HepG2 (cell line): ENCODE measurements around the gene BACE1-AS. TPM values are rescaled to one million over a fixed set of nuclear protein-coding genes. Genes with fewer than 3 reads are reported as not detected.

Experiments used
- NONO ChIP-seq, 2 experiments: fragments of 450-650 bp in 1 of 2; sonication (generic) in 1 of 2; formaldehyde crosslinking in 1 of 2; IDR thresholded peaks in 1 of 2; conservative IDR thresholded peaks in 1 of 2; 2 replicates each; pipeline versions ENCODE4 v1.6.1 to v1.8.0; 2017 to 2022; ENCODE audit warnings: mild to moderate bottlenecking in 1 of 2, missing genetic modification reagents in 1 of 2, moderate library complexity in 1 of 2
- POLR2AphosphoS5 ChIP-seq: IDR thresholded peaks from 2 replicates; pipeline ENCODE4 v1.6.1; 2012; ENCODE audit warnings: low read depth, low read length
- STAG1 ChIP-seq: sonication (generic); formaldehyde crosslinking; IDR thresholded peaks from 2 replicates; pipeline ENCODE4 v1.4.0; 2020; ENCODE audit warnings: missing genetic modification reagents
- TARDBP ChIP-seq: sonication (generic); formaldehyde crosslinking; IDR thresholded peaks from 2 replicates; pipeline ENCODE4 v1.8.0; 2022; ENCODE audit warnings: mild to moderate bottlenecking, missing genetic modification reagents
- ZBTB38 ChIP-seq: sonication (generic); formaldehyde crosslinking; IDR thresholded peaks from 2 replicates; pipeline ENCODE4 v1.5.1; 2020; ENCODE audit warnings: mild to moderate bottlenecking, missing genetic modification reagents
- ZBTB7B ChIP-seq: sonication (generic); formaldehyde crosslinking; IDR thresholded peaks from 2 replicates; pipeline ENCODE4 v1.4.0; 2020; ENCODE audit warnings: missing genetic modification reagents
- ZFX ChIP-seq: sonication (generic); formaldehyde crosslinking; IDR thresholded peaks from 2 replicates; pipeline ENCODE4 v1.4.0; 2020; ENCODE audit warnings: mild to moderate bottlenecking, low read depth, missing genetic modification reagents, moderate library complexity
- polyA plus RNA-seq, 8 experiments: library from polyadenylated mRNA; depleted of rRNA in 3 of 8; stranded (reverse) in 7 of 8; unstranded in 1 of 8; fragments of >200 nt; fragmentation: Illumina TruSeq in 4 of 8; extraction: Trizol in 4 of 8; gene quantifications; 2 replicates each; pipeline versions ENCODE4 v1.2.1 to v1.2.3, GENCODE V29; 2011 to 2016; ENCODE audit warnings: low read depth in 4 of 8, missing spikeins in 1 of 8, mixed read lengths in 1 of 8; ENCODE audit not compliant: insufficient read depth in 1 of 8
- total RNA-seq, 5 experiments: library from RNA; depleted of rRNA; stranded (reverse); fragments of >200 nt; fragmentation: Illumina TruSeq; extraction: Trizol; gene quantifications; 2 replicates each; pipeline ENCODE4 v1.2.3, GENCODE V29; 2016; ENCODE audit warnings: low read depth in 1 of 5
- TF ChIP-seq, protein P1 (sequence below): sonication (generic); formaldehyde crosslinking; IDR thresholded peaks from 2 replicates; pipeline ENCODE4 v1.4.0; 2020; ENCODE audit warnings: missing genetic modification reagents
- TF ChIP-seq, protein P2 (sequence below): sonication (generic); formaldehyde crosslinking; IDR thresholded peaks from 2 replicates; pipeline ENCODE4 v1.5.0; 2020; ENCODE audit warnings: mild to moderate bottlenecking, missing genetic modification reagents, borderline replicate concordance

Gene BACE1-AS
- total and polyA plus RNA-seq, 2 of the 13 experiments (the other 11 are each of a cell fraction or from before 2014, with no cell fraction given), result 2.0 to 3.9 TPM

DNA sequence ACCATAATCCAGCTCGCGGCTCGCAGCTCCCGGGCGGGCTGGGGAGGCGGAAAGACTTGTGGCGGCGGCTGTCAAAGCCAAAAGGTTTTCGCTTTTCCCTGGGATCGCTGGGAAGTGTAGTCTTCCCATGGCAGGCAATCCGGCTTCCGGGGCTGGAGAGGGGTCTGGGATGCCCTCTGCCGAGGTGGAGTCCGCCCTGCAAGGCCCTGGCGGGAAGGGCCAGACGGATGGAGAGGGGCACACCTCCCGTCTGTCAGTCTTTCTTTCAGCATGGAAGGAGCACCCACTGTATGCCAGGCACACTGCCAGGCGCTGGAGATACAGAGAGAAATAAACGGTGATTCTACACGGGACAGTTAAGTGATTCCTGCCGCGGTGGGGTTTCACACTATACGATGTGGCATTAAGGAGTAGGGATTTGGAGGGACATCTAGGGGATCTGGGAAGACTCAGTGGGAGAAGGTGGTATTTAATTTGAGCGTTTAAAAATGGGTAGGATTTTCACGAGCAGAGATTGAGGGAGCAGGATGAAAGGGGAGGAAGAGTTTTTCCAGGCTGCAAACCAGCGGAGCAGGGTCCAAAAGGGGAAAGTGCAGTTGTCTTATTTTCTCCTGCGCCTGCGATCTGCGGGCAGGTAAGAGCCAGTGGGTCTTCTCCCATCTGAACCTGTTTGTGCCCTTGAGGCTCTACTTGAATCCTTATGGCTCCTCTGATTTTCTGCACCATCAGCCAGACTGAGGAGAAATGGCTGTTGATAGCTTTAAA lies 25.2 kb downstream of the BACE1-AS start, which contains the start of gene BACE1 (continued):
- TF ChIP-seq, protein P1, sequence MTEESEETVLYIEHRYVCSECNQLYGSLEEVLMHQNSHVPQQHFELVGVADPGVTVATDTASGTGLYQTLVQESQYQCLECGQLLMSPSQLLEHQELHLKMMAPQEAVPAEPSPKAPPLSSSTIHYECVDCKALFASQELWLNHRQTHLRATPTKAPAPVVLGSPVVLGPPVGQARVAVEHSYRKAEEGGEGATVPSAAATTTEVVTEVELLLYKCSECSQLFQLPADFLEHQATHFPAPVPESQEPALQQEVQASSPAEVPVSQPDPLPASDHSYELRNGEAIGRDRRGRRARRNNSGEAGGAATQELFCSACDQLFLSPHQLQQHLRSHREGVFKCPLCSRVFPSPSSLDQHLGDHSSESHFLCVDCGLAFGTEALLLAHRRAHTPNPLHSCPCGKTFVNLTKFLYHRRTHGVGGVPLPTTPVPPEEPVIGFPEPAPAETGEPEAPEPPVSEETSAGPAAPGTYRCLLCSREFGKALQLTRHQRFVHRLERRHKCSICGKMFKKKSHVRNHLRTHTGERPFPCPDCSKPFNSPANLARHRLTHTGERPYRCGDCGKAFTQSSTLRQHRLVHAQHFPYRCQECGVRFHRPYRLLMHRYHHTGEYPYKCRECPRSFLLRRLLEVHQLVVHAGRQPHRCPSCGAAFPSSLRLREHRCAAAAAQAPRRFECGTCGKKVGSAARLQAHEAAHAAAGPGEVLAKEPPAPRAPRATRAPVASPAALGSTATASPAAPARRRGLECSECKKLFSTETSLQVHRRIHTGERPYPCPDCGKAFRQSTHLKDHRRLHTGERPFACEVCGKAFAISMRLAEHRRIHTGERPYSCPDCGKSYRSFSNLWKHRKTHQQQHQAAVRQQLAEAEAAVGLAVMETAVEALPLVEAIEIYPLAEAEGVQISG (CRISPR knock-in tag), result peak; percentile 99
- peak; percentile 65; the same call in 1 of the 2 replicates for TF ChIP-seq ZBTB7B (CRISPR knock-in tag)
- peak; percentile 60; the same call in 1 of the 2 replicates for TF ChIP-seq TARDBP (CRISPR knock-in tag)
- TF ChIP-seq, protein P2, sequence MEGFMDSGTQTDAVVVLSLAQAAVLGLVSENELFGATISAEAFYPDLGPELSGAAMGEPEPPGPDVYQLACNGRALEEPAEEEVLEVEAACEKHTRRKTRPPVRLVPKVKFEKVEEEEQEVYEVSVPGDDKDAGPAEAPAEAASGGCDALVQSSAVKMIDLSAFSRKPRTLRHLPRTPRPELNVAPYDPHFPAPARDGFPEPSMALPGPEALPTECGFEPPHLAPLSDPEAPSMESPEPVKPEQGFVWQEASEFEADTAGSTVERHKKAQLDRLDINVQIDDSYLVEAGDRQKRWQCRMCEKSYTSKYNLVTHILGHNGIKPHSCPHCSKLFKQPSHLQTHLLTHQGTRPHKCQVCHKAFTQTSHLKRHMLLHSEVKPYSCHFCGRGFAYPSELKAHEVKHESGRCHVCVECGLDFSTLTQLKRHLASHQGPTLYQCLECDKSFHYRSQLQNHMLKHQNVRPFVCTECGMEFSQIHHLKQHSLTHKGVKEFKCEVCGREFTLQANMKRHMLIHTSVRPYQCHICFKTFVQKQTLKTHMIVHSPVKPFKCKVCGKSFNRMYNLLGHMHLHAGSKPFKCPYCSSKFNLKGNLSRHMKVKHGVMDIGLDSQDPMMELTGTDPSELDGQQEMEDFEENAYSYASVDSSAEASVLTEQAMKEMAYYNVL (CRISPR knock-in tag), result no peak
- peak; percentile 75 for TF ChIP-seq ZBTB38 (CRISPR knock-in tag)
- TF ChIP-seq NONO (IDR thresholded peaks at IDR 0.05), result no peak
- peak; percentile 54; the same call in 1 of the 2 replicates for TF ChIP-seq NONO (CRISPR knock-in tag; conservative IDR thresholded peaks at IDR 0.05)
- peak; percentile 69 for TF ChIP-seq ZFX (CRISPR knock-in tag)
- peak; percentile 75 for TF ChIP-seq STAG1 (CRISPR knock-in tag)
- TF ChIP-seq POLR2AphosphoS5, result 0 out of 2 replicates have a peak, but pooled peaks have one; percentile 36
